ENCODE measurements around the gene C2CD4D.

C2CD4D gene

DNA sequence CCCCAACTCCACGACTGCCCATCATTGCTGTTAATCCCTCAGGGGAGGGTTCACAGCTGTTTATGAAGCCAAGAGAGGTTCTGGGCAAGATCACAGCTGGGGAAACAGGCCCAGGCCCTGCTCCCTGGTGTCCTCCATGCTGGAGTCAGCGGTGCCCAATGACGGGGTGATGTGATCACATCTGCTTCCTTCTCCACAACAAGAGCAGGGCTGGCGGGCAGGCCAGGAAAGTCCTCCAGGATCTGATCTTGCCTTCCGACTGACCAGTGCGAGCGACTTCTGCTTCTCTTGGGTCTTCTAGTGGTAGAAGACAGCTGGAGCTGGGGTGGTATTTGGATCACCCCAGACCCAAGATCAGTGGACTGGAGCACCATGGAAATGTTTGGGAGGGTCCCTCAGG lies 33.5 kb downstream of the C2CD4D start:
- no peak for TF ChIP-seq EZH2phosphoT487 (conservative IDR thresholded peaks at IDR 0.05; ENCODE audit: low read length)
- TF ChIP-seq, protein P1, sequence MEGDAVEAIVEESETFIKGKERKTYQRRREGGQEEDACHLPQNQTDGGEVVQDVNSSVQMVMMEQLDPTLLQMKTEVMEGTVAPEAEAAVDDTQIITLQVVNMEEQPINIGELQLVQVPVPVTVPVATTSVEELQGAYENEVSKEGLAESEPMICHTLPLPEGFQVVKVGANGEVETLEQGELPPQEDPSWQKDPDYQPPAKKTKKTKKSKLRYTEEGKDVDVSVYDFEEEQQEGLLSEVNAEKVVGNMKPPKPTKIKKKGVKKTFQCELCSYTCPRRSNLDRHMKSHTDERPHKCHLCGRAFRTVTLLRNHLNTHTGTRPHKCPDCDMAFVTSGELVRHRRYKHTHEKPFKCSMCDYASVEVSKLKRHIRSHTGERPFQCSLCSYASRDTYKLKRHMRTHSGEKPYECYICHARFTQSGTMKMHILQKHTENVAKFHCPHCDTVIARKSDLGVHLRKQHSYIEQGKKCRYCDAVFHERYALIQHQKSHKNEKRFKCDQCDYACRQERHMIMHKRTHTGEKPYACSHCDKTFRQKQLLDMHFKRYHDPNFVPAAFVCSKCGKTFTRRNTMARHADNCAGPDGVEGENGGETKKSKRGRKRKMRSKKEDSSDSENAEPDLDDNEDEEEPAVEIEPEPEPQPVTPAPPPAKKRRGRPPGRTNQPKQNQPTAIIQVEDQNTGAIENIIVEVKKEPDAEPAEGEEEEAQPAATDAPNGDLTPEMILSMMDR (IDR thresholded peaks at IDR 0.05; ENCODE audit: insufficient read depth, low read length, poor library complexity, severe bottlenecking): no peak
- H3K79me2 ChIP-seq (ENCODE audit: insufficient read depth, low read length): no peaks in the 10 kb centered on the region
- no peak overlapping the region for H2AFZ ChIP-seq (ENCODE audit: low read depth, low read length, severe bottlenecking)
- no peaks in the 10 kb centered on the region for H3K9me2 ChIP-seq (replicated peaks; ENCODE audit: insufficient read depth, low read length)
- no peaks in the 10 kb centered on the region for H3K36me3 ChIP-seq (ENCODE audit: low read length)
- no peaks in the 10 kb centered on the region for H3K9me3 ChIP-seq (ENCODE audit: insufficient read depth, low read length)
- H3K27me3 ChIP-seq (ENCODE audit: low read length): no peaks in the 10 kb centered on the region
- no peaks in the 10 kb centered on the region for H3F3A ChIP-seq (ENCODE audit: insufficient read depth)
- no peak overlapping the region for H3K4me3 ChIP-seq (ENCODE audit: insufficient read depth, low read length, poor library complexity, severe bottlenecking)
- H3K9ac ChIP-seq (ENCODE audit: low read length): no peak overlapping the region
- no peak overlapping the region for H3K27ac ChIP-seq (ENCODE audit: low read depth, low read length)
- H3K4me2 ChIP-seq (ENCODE audit: low read depth, low read length, poor library complexity, severe bottlenecking): no peak overlapping the region
- H4K20me1 ChIP-seq (ENCODE audit: low read depth, low read length): no peaks in the 10 kb centered on the region

DNA sequence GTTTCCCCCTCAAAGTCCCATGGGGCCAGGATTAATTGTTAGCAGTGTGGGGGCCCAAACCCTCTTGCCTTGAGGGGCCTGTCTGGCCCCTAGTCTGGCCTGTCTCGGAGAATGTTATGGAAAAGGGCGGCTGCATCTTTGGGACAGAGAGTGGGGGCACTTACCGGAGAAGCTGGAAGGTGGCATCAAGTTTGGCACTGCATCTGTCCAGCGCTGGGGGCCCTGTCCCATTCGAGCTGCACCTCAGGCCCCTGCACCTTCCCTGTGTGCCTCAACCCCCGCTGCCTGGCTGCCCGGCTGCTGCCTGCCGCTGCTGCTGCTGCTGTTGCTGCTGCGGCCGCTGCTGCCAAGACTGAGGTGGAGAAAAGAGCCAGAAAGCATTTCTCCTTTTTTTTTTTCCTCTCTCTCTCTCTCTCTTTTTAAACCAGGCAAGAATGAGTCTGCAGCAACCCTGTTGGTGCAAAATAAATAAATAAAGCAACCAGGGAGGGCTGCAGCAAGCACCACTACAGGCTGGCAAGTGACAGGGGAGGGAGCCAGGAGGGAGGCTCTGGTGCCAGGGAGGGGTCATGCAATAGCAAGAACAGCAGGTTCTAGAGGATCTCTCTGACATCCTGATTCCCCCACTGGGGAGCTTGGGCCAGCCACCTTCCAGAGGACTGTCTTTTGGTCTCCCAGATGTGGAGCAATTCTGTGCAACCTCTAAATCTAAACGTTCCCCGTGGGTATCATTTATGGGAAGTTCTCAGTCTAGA lies 34.4 kb downstream of the C2CD4D start, which contains the start of gene LINGO4:
LINGO4 (minus strand) TSS at position 354 of the 755 bp plus-strand sequence. CDS start 2,715 bp downstream, outside the sequence.
- TF ChIP-seq EZH2phosphoT487 (conservative IDR thresholded peaks at IDR 0.05; ENCODE audit: low read length): no peak
- TF ChIP-seq, protein P1 (IDR thresholded peaks at IDR 0.05; ENCODE audit: insufficient read depth, low read length, poor library complexity, severe bottlenecking): no peak
- H3K4me2 ChIP-seq (ENCODE audit: low read depth, low read length, poor library complexity, severe bottlenecking): no peak within 1 kb of the TSS
- H2AFZ ChIP-seq (ENCODE audit: low read depth, low read length, severe bottlenecking): no peak within 1 kb of the TSS
- H3K36me3 ChIP-seq (ENCODE audit: low read length): no peaks in the 10 kb centered on the region
- H3K9ac ChIP-seq (ENCODE audit: low read length): no peak within 1 kb of the TSS
- H3F3A ChIP-seq (ENCODE audit: insufficient read depth): no peaks in the 10 kb centered on the region
- H3K4me3 ChIP-seq (ENCODE audit: insufficient read depth, low read length, poor library complexity, severe bottlenecking): no peak within 1 kb of the TSS
- no peaks in the 10 kb centered on the region for H3K9me2 ChIP-seq (replicated peaks; ENCODE audit: insufficient read depth, low read length)
- H3K27me3 ChIP-seq (ENCODE audit: low read length): no peaks in the 10 kb centered on the region
- H3K27ac ChIP-seq (ENCODE audit: low read depth, low read length): no peak within 1 kb of the TSS
- H3K79me2 ChIP-seq (ENCODE audit: insufficient read depth, low read length): no peaks in the 10 kb centered on the region
- no peaks in the 10 kb centered on the region for H3K9me3 ChIP-seq (ENCODE audit: insufficient read depth, low read length)
- no peaks in the 10 kb centered on the region for H4K20me1 ChIP-seq (ENCODE audit: low read depth, low read length)

DNA sequence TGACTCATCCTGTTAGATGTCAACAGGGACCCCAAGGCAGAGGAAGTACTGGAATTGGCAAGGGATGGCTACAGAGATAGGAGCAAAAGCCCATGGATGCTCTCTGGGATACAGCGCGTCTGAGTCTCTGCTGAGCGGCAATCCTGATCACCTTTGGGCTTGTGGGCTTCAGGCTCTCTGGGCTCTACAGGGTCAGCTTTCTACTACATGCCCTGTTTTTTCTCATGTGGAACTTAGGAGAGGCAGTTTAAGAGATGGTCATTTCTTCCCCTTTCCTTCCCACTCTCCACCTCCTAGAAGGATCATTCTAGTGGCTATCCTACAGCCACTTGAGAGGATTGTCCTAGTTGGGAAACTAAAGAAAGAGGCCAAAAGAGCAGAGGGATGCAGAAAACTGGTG lies 35.7 kb downstream of the C2CD4D start:
- H3K9ac ChIP-seq (ENCODE audit: low read length): no peak overlapping the region

More for the DNA sequence above, 35.7 kb downstream of the C2CD4D start:
- H3K36me3 ChIP-seq (ENCODE audit: low read length): no peaks in the 10 kb centered on the region
- H3F3A ChIP-seq (ENCODE audit: insufficient read depth): no peaks in the 10 kb centered on the region
- no peaks in the 10 kb centered on the region for H3K9me3 ChIP-seq (ENCODE audit: insufficient read depth, low read length)
- H4K20me1 ChIP-seq (ENCODE audit: low read depth, low read length): no peaks in the 10 kb centered on the region
- TF ChIP-seq, protein P1 (IDR thresholded peaks at IDR 0.05; ENCODE audit: insufficient read depth, low read length, poor library complexity, severe bottlenecking): no peak
- TF ChIP-seq EZH2phosphoT487 (conservative IDR thresholded peaks at IDR 0.05; ENCODE audit: low read length): no peak
- no peaks in the 10 kb centered on the region for H3K79me2 ChIP-seq (ENCODE audit: insufficient read depth, low read length)
- no peak overlapping the region for H3K4me3 ChIP-seq (ENCODE audit: insufficient read depth, low read length, poor library complexity, severe bottlenecking)
- H3K27ac ChIP-seq (ENCODE audit: low read depth, low read length): no peak overlapping the region
- H3K4me2 ChIP-seq (ENCODE audit: low read depth, low read length, poor library complexity, severe bottlenecking): no peak overlapping the region
- no peak overlapping the region for H2AFZ ChIP-seq (ENCODE audit: low read depth, low read length, severe bottlenecking)
- H3K9me2 ChIP-seq (replicated peaks; ENCODE audit: insufficient read depth, low read length): no peaks in the 10 kb centered on the region
- no peaks in the 10 kb centered on the region for H3K27me3 ChIP-seq (ENCODE audit: low read length)

All from SU-DHL-6 (cell line).